NCI-H774 (cell line): Measurements from ENCODE around the gene PCNA.

Experiments
- DNase-seq: peaks from one replicate; lab custom pipeline; 2025; lab: John Stamatoyannopoulos, UW

The PCNA gene

DNA sequence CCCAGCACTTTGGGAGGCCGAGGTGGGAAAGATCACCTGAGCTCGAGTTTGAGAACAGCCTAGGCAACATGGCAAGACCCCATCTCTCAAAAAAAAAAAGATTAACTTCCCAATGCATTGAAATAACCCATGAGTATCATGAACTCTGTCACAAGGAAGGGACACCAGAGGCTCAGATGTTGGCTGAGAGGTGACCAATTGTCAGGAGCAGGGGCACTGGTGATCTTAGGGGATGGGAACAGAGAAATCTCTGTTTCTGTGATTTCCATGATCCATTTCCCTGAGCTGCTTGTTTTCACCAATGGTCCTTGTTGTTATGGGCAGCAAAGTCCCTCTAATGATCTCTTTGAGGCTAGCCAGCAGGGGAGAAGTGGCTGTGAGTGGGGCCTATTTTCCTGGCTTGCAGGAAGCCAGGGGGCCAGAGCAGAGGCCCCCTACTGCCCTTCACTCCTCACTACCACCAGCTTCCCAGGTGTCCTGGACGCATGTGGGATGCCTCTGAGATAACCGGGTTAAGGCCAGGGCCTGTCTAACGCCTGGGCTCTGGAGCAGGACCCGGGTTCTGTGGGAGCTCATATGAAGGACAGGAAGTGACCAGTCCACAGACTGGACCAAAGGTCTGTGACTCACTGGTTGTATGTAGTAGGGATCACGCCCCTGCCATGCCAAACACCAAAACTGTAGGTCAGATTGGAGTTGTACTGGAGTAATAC is 54.4 kb downstream of the PCNA start:
- DNase-seq, result no peak
